Adrenal gland (tissue), 12 donors: ENCODE results near the gene HS3ST4. TPM values are rescaled to one million over a fixed set of nuclear protein-coding genes. Genes with fewer than 3 reads are reported as not detected.

Source experiments
- DNase-seq, 7 donors: peaks; one replicate each; pipeline ENCODE4 v3.0.0-alpha.2; 2019 to 2020
- H3K27ac ChIP-seq, 5 donors: fragments of 200-600 bp; sonication (generic) in 4 of 5; 1 replicate in 3 of 5; 2 replicates in 2 of 5; pipeline versions ENCODE4 v1.5.1 to v1.8.0; 2016 to 2020; ENCODE audit warnings: mild to moderate bottlenecking in 1 of 5
- H3K27me3 ChIP-seq: fragments of 200-600 bp; 2 replicates; pipeline ENCODE4 v1.8.0; 2021
- H3K36me3 ChIP-seq, 2 donors: fragments of 200-600 bp; replicated peaks in 1 of 2; 1 replicate in 1 of 2; 2 replicates in 1 of 2; pipeline versions ENCODE4 v1.5.1 to v1.8.0; 2018 to 2022
- H3K4me1 ChIP-seq, 2 donors: fragments of 200-600 bp; replicated peaks in 1 of 2; 1 replicate in 1 of 2; 2 replicates in 1 of 2; pipeline versions ENCODE4 v1.5.1 to v1.8.0; 2018 to 2021
- H3K4me3 ChIP-seq, 4 donors: fragments of 200-600 bp; sonication (generic) in 3 of 4; one replicate each; pipeline ENCODE4 v1.5.1; 2016 to 2018
- H3K9me3 ChIP-seq, 3 donors: fragments of 200-600 bp; sonication (generic) in 1 of 3; replicated peaks in 1 of 3; 1 replicate in 2 of 3; 2 replicates in 1 of 3; pipeline versions ENCODE4 v1.5.1 to v1.8.0; 2016 to 2021
- CTCF ChIP-seq, 6 experiments: fragments of 450-650 bp in 4 of 6; fragments of 200-600 bp in 2 of 6; sonication (generic) in 1 of 6; IDR thresholded peaks; 1 replicate in 5 of 6; 2 replicates in 1 of 6; pipeline versions ENCODE4 v1.5.1 to v1.8.0; 2016 to 2021; ENCODE audit warnings: antibody characterized with exemption in 6 of 6, mild to moderate bottlenecking in 2 of 6, moderate library complexity in 1 of 6
- POLR2A ChIP-seq, 2 donors: fragments of 450-650 bp; IDR thresholded peaks; one replicate each; pipeline ENCODE4 v1.6.1; 2017; ENCODE audit warnings: antibody characterized with exemption in 2 of 2, mild to moderate bottlenecking in 2 of 2, moderate library complexity in 1 of 2
- WGBS, 4 donors: extraction: QIAGEN DNeasy Blood & Tissue Kit in 2 of 4; methylation state at CpG; one replicate each; pipeline versions ENCODE4 v1.1.5 to v1.1.7; 2013 to 2017; 5-methylcytosine and 5-hydroxymethylcytosine counted together
- intact Hi-C, 2 donors: fragments of 100-400 bp; cut with DNase I; formaldehyde crosslinking; loops; one replicate each; pipeline versions ENCODE4 v1.14.1 to v1.15.0; 2022 to 2023
- polyA plus RNA-seq, 3 donors: library from polyadenylated mRNA; stranded (reverse); fragments of 200-250 nt in 2 of 3; fragments of 350-450 nt in 1 of 3; fragmentation: Illumina TruSeq in 1 of 3; extraction: RNeasy Lipid Tissue Mini Kit (QIAGEN cat#74804) in 1 of 3; gene quantifications; one replicate each; pipeline ENCODE4 v1.2.3, GENCODE V29; 2013 to 2014
- total RNA-seq, 9 donors: library from RNA; depleted of rRNA in 4 of 9; stranded (reverse); fragments of >200 nt in 4 of 9; fragments of 120-200 nt in 1 of 9; fragmentation: NEBNext Ultra II Directional in 1 of 9; extraction: Animal tissue kit (Norgen Biotek cat#: 25700) in 1 of 9; gene quantifications; one replicate each; pipeline versions ENCODE4 v1.1.0 to v1.2.4, GENCODE V29; 2013 to 2023
- donor health status: healthy with polysubstance abuse.
- donor health status: Bipolar disorder and iron deficiency.
- donor health status: DM: yes; HTN: yes; CAD: no.
- donor health status: DM: no; HTN: no; CAD: no.
- donor health status: DM: no; HTN: no; CAD: no.
- donor health status: DM: yes; HTN: yes; CAD: no.

Gene HS3ST4
- total and polyA plus RNA-seq, 12 donors: 0.06 to 0.18 (median 0.08) TPM; not detected in 9

GRCh38 chr16:25748092-25748654 is 56.4 kb downstream of the HS3ST4 start:
- TF ChIP-seq CTCF (IDR thresholded peaks at IDR 0.05) (no peak), POLR2A (IDR thresholded peaks at IDR 0.05) (no peak)
- intact Hi-C loops: no loop called here
- Histone ChIP-seq H3K9me3 (no peaks in the 10 kb centered on the region), H3K27me3 (no peaks in the 10 kb centered on the region), H3K4me3 (no peak overlapping the region), H3K4me1 (no peaks in the 10 kb centered on the region), H3K27ac (no peak overlapping the region), H3K36me3 (no peaks in the 10 kb centered on the region)
- DNase-seq: no peak
- WGBS, 4 donors: 65 to 90% (median 80%) methylated on average over 3 of the region's 3 CpGs

GRCh38 chr16:25750488-25751216 is 58.9 kb downstream of the HS3ST4 start:
- intact Hi-C loops: no loop called here
- no peaks in the 10 kb centered on the region for H3K4me1 ChIP-seq
- no peaks in the 10 kb centered on the region for H3K36me3 ChIP-seq
- no peaks in the 10 kb centered on the region for H3K27me3 ChIP-seq
- TF ChIP-seq POLR2A (IDR thresholded peaks at IDR 0.05) (no peak), CTCF (IDR thresholded peaks at IDR 0.05) (no peak)
- DNase-seq: no peak
- 53 to 62% (median 58%) methylated on average over 6 of the region's 6 CpGs for WGBS, 4 donors
- H3K9me3 ChIP-seq: no peaks in the 10 kb centered on the region
- H3K27ac ChIP-seq: no peak overlapping the region
- no peak overlapping the region for H3K4me3 ChIP-seq

GRCh38 chr16:25751230-25751835 is 59.6 kb downstream of the HS3ST4 start:
- WGBS, 4 donors: 63 to 75% (median 69%) methylated on average over 5 of the region's 5 CpGs
- no peaks in the 10 kb centered on the region for H3K27me3 ChIP-seq
- intact Hi-C loops: no loop called here
- H3K9me3 ChIP-seq: no peaks in the 10 kb centered on the region
- no peak overlapping the region for H3K27ac ChIP-seq
- H3K36me3 ChIP-seq: no peaks in the 10 kb centered on the region
- no peaks in the 10 kb centered on the region for H3K4me1 ChIP-seq
- no peak for DNase-seq
- TF ChIP-seq POLR2A (IDR thresholded peaks at IDR 0.05): no peak
- H3K4me3 ChIP-seq: no peak overlapping the region

- WGBS, 4 donors: 67 to 85% (median 80%) methylated on average over 2 of the region's 2 CpGs
- DNase-seq: no peak
- Histone ChIP-seq H3K27me3 (no peaks in the 10 kb centered on the region), H3K9me3 (no peaks in the 10 kb centered on the region), H3K27ac (no peak overlapping the region), H3K36me3 (no peaks in the 10 kb centered on the region), H3K4me1 (no peaks in the 10 kb centered on the region), H3K4me3 (no peak overlapping the region)
- TF ChIP-seq CTCF (IDR thresholded peaks at IDR 0.05): no peak
- TF ChIP-seq POLR2A (IDR thresholded peaks at IDR 0.05): no peak
- intact Hi-C loops: no loop called here
Measured at GRCh38 chr16:25764466-25764865, 72.7 kb downstream of the HS3ST4 start.
